ENCODE results near the gene C18orf32.
"Not testable (repeated sequence)": the region's sequence is repeated elsewhere in the genome, so short reads cannot be mapped to it uniquely, and the experiment has no call there.

C18orf32 gene

DNA sequence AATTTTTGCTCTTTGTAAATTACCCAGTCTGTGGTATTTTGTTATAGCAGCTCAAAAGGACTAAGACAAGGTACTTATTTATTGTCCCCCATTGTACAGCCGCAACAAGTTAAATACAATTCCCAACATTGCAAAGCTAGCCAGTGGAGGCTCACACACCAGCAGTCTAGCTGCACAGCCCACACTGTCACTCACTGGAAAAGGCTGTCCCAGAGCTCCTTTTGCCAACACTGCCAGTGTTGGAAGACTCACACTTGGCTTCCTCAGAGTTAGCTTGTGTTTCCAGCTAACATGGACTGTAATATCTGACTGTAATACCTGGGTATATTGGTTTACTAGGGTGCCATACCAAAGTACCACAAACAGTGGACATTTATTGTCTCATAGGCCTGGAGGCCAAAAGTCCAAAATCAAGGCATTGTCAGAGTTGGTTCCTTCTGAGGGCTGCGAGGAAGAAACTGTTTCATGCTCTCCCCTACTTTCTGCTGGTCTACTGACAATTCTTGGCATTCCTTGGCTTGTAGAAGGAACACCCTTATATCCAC, 19.9 kb downstream of the C18orf32 start:
- DNase-seq = no peak

GRCh38 chr18:49464718-49465598, 22.1 kb downstream of the C18orf32 start:
- no peak for DNase-seq

DNA sequence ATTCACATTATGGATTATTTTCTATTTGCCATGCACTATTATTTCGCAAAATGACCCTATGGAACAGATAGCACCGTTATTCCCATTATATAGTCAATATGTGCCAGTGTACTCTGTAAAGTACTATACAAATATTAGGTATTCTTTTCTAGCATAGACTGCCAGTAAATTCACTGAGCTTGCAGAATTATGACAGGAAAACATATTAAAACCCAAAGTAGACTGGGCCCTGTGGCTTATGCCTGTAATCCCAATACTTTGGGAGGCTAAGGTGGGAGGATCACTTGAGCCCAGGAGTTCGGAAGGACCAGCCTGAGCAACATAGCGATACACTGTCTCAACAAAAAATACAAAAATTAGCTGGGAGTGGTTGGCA, 25.4 kb downstream of the C18orf32 start:
- no peak for DNase-seq

GRCh38 chr18:49460976-49461601, 25.9 kb downstream of the C18orf32 start:
- no peak for DNase-seq

- DNase-seq = peak; percentile 33
These were observed 27.4 kb downstream of the C18orf32 start for GRCh38 chr18:49459404-49460171.

GRCh38 chr18:49457616-49458015, 29.4 kb downstream of the C18orf32 start:
- DNase-seq = no peak

GRCh38 chr18:49456794-49457193, 30.2 kb downstream of the C18orf32 start:
- DNase-seq = no peak

DNA sequence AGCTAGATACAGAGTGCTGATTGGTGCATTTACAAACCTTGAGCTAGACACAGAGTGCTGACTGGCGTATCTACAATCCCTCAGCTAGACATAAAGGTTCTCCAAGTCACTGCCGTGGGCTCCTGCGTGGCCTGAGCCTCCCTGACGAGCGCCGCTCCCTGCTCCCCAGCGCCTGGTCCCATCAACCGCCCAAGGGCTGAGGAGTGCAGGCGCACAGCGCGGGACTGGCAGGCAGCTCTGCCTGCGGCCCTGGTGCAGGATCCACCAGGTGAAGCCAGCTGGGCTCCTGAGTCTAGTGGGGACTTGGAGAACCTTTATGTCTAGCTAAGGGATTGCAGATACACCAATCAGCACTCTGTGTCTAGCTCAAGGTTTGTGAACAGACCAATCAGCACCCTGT, 34.5 kb downstream of the C18orf32 start:
- not testable (repeated sequence) for DNase-seq

GRCh38 chr18:49447810-49448745, 39.0 kb downstream of the C18orf32 start:
- peak; percentile 73 for DNase-seq

- no peak for DNase-seq
These were observed 40.6 kb downstream of the C18orf32 start for GRCh38 chr18:49446481-49446880.

DNA sequence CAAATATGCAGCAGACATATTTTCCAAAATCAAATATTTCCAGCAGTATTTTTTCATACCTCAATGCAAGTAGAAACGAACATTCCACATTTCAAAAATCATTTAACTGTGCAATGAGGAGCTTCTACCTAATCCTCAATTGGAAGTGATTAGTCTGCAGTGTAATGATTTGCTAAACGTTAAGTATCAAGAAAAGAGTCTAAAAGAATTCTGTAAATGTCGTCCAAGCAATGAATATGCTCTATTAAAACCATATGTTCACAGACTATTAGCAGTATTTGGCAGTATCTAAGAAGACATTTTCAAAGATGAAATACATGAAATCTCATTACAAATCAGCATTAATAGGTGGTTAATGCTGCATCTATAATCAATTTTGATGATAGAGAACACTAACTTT, 42.5 kb downstream of the C18orf32 start:
- no peak for DNase-seq

DNA sequence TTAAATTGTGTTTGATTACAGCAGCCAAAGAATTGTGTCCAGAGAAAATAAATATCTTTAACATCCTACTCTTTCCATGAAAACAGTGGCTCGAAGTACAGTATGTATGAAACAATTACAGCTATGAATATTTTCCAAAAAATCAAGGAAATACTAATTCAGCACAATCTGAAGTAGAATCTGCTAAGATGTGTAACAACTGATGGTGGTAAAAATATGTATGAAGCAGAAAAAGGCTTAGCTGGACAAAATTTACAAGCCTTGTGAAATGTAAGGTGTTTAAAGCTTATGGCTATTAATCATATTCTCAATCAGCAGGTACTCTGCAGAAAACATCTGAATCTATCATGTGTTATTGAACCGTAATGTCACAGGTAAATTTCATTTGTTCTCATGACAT, 43.2 kb downstream of the C18orf32 start:
- no peak for DNase-seq

DNA sequence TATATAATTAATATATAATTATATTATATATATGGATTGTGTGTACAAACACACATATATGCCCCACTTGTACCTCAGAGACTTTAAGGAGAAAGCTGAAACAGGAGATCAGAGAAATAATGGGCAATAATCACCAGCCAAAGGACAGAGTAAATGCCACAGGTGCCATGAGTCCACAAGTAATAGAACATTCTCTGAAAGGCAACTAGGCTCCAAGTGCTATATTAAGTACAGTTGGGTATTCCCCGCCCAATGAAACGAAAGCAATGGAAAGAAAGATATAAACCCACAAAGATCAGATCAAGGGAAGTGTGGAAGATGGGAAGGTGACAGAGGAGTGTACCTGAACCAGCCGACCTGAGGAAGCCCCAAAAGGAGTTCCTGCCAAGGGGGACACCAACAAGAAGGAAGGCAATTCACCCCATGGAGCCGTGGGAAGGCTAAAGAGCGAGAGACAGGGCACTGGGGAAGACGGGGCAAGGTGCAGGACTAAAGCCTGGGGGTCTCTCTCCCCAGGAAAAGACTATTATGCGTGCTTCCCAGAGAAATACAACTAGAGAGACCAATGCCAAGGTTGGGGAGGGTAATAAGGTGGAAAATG, 45.6 kb downstream of the C18orf32 start:
- DNase-seq = no peak

DNA sequence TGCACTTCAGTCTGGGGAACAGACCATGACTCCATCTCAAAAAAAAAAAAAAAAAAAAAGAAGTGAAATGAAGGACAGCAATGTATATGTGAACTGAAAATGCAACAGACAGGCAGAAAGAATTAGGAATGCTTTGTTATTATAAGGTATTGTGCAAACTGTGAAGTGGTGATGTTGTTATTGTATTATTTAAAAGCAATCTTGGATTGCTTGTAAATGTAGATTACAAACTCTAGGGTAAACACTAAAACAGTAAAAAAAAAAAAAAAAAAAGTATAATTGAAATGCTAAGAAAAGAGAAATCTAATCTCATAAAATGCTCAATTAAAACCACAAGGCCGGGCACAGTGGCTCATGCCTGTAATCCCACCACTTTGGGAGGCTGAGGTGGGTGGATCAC, 51.9 kb downstream of the C18orf32 start:
- no peak for DNase-seq

- no peak for DNase-seq
These were observed 54.4 kb downstream of the C18orf32 start for GRCh38 chr18:49432602-49433001.

- DNase-seq = no peak
These were observed 55.7 kb downstream of the C18orf32 start for GRCh38 chr18:49431165-49431962.

All from CD4-positive, alpha-beta T cell treated with Interleukin-10 for 1 hour (primary cell).